KOPT-K1 (cell line): Measurements from ENCODE around the gene PDCL2.
A peak's percentile ranks its signal among the peaks of the same experiment; 100 is the strongest.
"Not testable (repeated sequence)": the region's sequence is repeated elsewhere in the genome, so short reads cannot be mapped to it uniquely, and the experiment has no call there.

Experiments used
- H3K27ac ChIP-seq: fragments of 200-600 bp; sonication (generic); 2 replicates; pipeline ENCODE4 v1.5.1; 2016; ENCODE audit warnings: antibody characterized with exemption, mild to moderate bottlenecking, low read depth, low read length; ENCODE audit not compliant: poor library complexity, severe bottlenecking
- H3K36me3 ChIP-seq: fragments of 200-600 bp; sonication (generic); 2 replicates; pipeline ENCODE4 v1.5.1; 2017; ENCODE audit warnings: antibody characterized with exemption, mild to moderate bottlenecking, low read length, moderate library complexity; ENCODE audit not compliant: insufficient read depth
- H3K9me3 ChIP-seq: fragments of 200-600 bp; sonication (generic); 2 replicates; pipeline ENCODE4 v1.5.1; 2017; ENCODE audit warnings: antibody characterized with exemption, low read length, mild to moderate bottlenecking; ENCODE audit not compliant: insufficient read depth, poor library complexity, severe bottlenecking

Gene PDCL2

DNA sequence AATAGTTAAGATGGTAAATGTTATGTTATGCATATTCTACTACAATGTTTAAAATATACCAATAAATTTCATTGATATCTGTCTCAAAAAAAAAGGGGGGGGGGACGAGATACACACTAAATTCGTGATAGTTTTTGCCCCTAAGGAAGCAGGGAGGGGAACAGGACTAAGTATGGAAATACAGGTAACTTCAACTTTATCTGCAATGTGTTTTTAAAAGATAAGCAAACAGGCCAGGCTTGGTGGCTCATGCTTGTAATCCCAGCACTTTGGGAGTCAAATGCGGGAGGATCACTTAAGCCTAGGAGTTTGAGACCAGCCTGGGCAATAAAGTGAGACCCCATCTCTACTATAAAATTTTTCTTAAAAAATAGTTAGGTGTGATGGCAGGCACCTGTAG lies 31.9 kb downstream of the PDCL2 start:
- H3K36me3 ChIP-seq = no peaks in the 10 kb centered on the region
- H3K27ac ChIP-seq = no peak overlapping the region
- no peaks in the 10 kb centered on the region for H3K9me3 ChIP-seq

DNA sequence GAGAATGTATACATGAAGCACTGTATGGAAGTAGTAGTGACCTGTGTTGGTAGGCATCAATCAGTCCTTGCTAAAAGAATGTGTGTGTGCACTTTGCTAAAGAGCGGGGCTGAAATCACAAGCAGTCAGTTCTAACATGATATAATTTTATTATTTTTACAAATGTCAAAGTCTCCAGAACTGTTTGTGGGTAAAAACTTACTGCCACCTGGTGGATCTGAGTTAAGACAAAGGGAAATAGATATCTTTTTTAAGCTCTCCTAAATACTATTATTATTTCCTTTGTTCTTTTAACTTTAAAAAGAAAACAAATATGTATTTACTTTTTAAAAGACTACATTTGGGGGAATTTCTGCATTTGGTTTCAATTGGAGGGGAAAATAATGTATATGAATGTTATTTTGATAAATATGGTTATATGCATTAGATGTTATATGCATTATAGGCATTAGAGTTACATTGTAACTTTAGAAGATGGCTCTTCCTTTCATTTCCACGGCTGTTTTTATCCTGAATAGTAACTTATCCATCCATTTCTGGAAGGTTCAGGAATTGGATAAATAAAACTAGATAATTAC lies 37.5 kb downstream of the PDCL2 start:
- Histone ChIP-seq H3K27ac (no peak overlapping the region), H3K36me3 (no peaks in the 10 kb centered on the region), H3K9me3 (no peaks in the 10 kb centered on the region)

- H3K27ac ChIP-seq = peak overlapping the region; percentile 58
- no peaks in the 10 kb centered on the region for H3K36me3 ChIP-seq
- H3K9me3 ChIP-seq = no peaks in the 10 kb centered on the region
Observed at GRCh38 chr4:55553441-55554201, 38.4 kb downstream of the PDCL2 start.

DNA sequence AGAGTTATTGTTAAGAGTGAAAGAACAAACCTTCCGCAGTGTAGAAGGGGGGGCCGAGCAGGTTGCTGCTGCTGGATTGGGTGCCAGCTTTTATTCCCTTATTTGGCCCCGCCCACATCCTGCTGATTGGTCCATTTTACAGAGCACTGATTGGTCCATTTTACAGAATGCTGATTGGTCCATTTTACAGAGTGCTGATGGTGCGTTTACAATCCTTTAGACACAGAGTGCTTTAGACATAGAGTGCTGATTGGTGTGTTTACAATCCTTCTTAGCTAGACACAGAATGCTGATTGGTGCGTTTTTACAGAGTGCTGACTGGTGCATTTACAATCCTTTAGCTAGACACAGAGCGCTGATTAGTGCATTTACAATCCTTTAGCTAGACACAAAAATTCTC lies 40.1 kb downstream of the PDCL2 start:
- not testable (repeated sequence) for H3K9me3 ChIP-seq, H3K27ac ChIP-seq, H3K36me3 ChIP-seq

DNA sequence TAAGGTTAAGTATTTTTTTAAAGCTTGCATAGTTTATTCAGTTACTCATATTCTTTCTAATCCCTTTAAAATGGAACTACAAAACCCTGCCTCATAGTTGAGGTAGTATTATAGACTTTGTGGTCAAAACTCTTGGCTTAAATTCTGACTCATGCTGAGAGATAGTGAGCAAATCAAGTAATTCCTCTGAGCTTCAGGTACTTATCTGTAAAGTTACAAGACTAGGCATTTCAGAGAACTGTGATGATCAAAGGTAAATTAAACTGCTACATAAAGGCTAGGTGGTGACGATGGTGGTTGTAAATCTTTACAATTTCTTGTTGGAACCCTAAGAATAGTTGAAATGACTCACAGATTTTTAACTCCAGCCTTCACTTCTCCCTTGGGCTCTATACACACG lies 42.2 kb downstream of the PDCL2 start:
- H3K36me3 ChIP-seq = no peaks in the 10 kb centered on the region
- no peaks in the 10 kb centered on the region for H3K9me3 ChIP-seq
- no peak overlapping the region for H3K27ac ChIP-seq

- no peak overlapping the region for H3K27ac ChIP-seq
Observed at GRCh38 chr4:55547918-55548317, 44.1 kb downstream of the PDCL2 start.

GRCh38 chr4:55547466-55547770 lies 44.6 kb downstream of the PDCL2 start:
- Histone ChIP-seq H3K27ac (peak overlapping the region; percentile 76), H3K36me3 (no peaks in the 10 kb centered on the region), H3K9me3 (no peaks in the 10 kb centered on the region)

More at GRCh38 chr4:55547918-55548317, 44.1 kb downstream of the PDCL2 start:
- no peaks in the 10 kb centered on the region for H3K9me3 ChIP-seq
- H3K36me3 ChIP-seq = no peaks in the 10 kb centered on the region

- H3K9me3 ChIP-seq = no peaks in the 10 kb centered on the region
- peak within 1 kb of the TSS; percentile 76 for H3K27ac ChIP-seq
- H3K36me3 ChIP-seq = no peaks in the 10 kb centered on the region
Observed at GRCh38 chr4:55546756-55547465, 45.1 kb downstream of the PDCL2 start, which contains the start of gene CLOCK. Gene CLOCK, minus strand, starts transcription at chr4:55546909. Its CDS starts 64,124 bp downstream, at chr4:55482785.

DNA sequence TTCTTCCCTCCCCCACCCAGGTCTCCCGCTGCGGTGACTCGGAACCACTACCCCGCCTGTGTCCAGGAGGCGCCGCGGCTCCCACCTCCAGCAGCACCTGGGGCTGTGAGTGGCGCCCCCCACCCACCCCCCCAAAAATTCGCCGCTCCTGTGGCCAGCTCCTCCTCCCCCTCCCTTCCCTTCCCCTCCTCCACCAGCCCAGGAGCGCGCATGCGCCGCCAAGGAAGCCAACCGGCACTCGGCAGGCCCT lies 45.6 kb downstream of the PDCL2 start:
- H3K36me3 ChIP-seq = no peaks in the 10 kb centered on the region
- peak overlapping the region; percentile 76 for H3K27ac ChIP-seq
- no peaks in the 10 kb centered on the region for H3K9me3 ChIP-seq

- H3K36me3 ChIP-seq = no peaks in the 10 kb centered on the region
- H3K9me3 ChIP-seq = no peaks in the 10 kb centered on the region
- peak overlapping the region; percentile 76 for H3K27ac ChIP-seq
Observed at GRCh38 chr4:55545641-55546505, 46.2 kb downstream of the PDCL2 start.

DNA sequence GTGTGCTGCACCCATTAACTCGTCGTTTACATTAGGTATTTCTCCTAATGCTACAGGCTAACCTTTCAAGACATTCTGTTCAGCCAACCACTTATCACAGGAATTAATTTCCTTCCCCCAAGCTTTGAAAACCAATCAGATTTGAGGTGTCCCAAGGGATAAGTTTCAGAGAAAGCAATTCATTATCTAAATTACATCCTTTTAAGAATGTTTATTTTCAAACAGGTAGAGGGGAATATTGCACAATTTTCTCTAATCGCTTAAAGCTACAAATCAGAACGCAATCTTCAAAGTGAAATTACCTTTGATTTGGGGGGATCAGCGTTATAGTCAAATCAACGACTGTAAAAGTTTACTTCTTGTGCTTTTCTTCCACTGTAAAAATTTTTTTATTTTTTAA lies 46.9 kb downstream of the PDCL2 start:
- Histone ChIP-seq H3K36me3 (no peaks in the 10 kb centered on the region), H3K9me3 (no peaks in the 10 kb centered on the region), H3K27ac (no peak overlapping the region)

- Histone ChIP-seq H3K36me3 (no peaks in the 10 kb centered on the region), H3K9me3 (no peaks in the 10 kb centered on the region), H3K27ac (no peak overlapping the region)
Observed at GRCh38 chr4:55543858-55544257, 48.2 kb downstream of the PDCL2 start.

DNA sequence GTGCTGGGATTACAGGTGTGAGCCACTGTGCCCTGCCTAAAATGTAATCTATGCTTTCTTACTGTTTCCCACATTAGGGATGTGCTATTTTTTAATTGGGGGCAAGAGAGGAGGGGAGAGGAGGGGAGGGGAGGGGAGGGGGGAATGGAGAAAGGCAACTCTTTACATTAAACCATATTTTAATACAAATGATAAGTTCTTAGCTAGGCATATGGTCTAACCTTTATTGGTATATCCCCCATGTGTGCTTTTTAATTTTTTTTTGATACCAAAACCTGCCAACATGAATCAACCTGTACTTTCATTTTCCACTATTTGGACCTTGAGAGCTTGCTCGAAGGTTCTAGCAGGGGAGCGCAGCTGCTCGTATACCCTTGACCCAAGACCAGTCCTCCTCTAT lies 51.8 kb downstream of the PDCL2 start:
- Histone ChIP-seq H3K9me3 (peaks cover 6% of the 10 kb centered on the region), H3K36me3 (no peaks in the 10 kb centered on the region), H3K27ac (no peak overlapping the region)

DNA sequence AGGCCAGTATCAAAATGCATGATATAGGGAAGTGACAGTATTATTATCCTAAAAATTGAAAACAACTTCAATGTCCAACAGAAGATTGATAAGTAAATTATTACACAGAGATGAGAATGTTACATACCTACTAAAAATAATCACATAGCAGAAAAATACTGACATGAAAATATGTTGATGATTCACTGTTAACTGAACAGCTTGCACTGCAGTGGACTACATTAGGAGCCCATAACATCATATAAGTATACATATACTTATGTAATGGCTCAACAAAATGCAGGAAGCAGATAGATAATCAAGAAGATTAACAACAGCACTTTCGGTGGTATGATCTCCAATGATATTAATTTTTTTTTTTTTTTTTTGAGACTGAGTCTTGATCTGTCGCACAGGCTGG lies 52.4 kb downstream of the PDCL2 start:
- Histone ChIP-seq H3K36me3 (no peaks in the 10 kb centered on the region), H3K27ac (no peak overlapping the region), H3K9me3 (peaks cover 6% of the 10 kb centered on the region)

DNA sequence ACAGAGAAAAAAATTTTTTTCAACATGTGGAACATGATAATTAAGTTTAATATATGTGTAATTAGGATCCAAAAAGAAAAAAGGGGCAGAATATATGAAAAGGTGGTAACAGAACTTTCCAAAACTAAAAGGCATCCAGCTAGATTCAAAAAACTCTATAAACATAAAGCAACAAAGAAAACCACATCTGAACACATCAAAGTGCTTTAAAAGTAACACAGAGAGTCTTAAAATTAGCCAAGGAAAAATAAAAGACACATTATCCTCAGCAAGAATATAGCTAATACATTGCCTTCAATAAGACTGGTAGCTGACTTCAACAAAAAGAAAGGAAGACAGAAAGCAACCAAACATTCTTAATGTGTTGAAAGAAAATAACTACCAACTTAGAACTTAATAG lies 53.5 kb downstream of the PDCL2 start:
- Histone ChIP-seq H3K9me3 (peaks cover 16% of the 10 kb centered on the region), H3K27ac (no peak overlapping the region), H3K36me3 (no peaks in the 10 kb centered on the region)
